ENCODE results near the gene SNCA.

DNA sequence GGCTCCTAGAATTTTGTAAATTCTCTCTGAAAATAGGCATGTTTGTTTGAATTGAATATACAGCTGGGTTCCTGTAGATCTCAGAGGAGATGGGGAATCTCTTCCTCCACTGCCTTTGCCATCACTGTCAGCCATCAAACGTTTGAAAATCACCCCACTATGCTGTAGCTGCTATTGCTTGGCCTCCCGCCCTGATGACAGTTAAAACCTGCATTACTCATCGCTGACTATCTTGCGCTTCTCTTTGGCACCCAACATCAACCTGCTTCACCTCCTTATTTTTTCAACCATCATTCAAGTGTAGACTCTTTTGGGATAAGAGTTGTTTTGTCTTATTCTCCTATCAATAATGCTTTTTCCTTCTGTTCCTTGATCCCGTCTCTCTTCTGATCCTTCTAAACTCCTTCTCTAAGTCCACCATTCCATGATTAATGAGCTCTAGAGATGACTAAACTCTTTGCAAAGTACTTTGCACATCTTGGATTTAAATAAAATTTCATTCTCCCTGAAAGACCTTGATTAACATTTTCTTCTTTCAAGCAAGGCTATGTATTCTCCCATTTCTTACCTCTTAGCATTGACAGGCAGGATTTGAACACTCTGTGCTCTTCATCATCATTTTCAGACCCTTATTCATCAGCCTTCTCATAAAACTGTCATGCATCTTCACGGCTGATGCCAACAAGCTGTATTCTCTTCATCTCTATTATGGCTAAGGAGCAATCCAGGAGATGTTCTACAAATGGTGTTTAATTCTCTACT is 133.0 kb downstream of the SNCA start:
- TF ChIP-seq YY1 (IDR thresholded peaks at IDR 0.05; ENCODE audit: insufficient read depth, insufficient read length) (no peak), ZNF274 (IDR thresholded peaks at IDR 0.05; ENCODE audit: low read depth, low read length) (no peak)

Measured in NT2/D1 (cell line).